OCI-M1 (cell line): ENCODE measurements around the gene KIAA1671.
A peak's percentile ranks its signal among the peaks of the same experiment; 100 is the strongest.
"Not testable (repeated sequence)": the region's sequence is repeated elsewhere in the genome, so short reads cannot be mapped to it uniquely, and the experiment has no call there.

ENCODE experiments used
- DNase-seq: peaks from one replicate; lab custom pipeline; 2025; lab: John Stamatoyannopoulos, UW

KIAA1671 gene

DNA sequence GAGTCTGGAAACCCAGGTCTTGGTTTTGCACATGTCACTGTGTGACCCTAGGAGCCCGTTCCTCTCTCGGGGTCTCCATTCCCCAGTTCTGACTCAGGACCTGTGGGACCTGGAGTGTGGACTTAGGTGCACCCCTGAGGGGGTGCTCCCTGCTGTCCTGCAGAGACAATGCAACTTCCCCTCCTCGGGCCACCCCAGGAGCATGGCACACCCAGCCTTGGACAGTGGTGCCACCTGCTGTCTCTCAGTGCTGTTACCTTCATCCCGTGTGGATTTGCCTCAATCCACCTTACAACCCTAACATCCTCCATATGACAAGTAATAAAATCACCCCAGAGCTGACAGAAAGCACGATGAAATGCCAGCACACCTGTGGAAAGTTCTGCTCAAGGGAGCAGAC, 219.6 kb downstream of the KIAA1671 start:
- DNase-seq = peak; percentile 63

DNA sequence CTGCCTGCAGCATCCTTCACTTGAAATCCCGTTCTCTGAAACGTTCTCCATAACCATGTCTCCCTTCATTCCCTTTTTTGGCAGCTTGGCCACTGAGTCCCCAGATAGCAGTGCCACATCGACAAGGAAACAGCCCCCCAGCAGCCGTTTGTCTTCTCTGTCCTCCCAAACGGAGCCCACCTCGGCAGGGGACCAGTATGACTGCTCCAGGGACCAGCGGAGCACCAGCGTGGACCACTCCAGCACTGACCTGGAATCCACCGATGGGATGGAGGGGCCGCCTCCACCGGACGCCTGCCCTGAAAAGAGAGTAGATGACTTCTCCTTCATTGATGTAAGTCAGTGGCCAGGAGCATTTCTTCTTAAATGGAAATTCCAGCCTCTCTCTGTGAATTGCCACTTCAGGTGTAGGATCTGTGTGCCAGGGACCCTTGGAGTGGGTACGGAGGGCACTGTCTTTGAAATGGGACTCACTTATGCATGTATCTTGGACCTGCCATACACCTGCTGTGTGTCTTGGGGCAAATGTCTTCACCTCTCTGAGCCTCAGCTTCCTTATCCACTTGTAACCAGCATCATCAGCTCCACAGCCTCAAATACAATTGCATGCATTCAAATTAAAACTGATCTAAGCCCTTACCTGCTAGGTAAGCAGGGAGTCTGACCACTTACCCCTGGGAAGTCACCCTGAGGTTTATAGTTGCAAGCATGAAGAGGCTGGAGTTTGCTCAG, 221.8 kb downstream of the KIAA1671 start:
- no peak for DNase-seq

DNA sequence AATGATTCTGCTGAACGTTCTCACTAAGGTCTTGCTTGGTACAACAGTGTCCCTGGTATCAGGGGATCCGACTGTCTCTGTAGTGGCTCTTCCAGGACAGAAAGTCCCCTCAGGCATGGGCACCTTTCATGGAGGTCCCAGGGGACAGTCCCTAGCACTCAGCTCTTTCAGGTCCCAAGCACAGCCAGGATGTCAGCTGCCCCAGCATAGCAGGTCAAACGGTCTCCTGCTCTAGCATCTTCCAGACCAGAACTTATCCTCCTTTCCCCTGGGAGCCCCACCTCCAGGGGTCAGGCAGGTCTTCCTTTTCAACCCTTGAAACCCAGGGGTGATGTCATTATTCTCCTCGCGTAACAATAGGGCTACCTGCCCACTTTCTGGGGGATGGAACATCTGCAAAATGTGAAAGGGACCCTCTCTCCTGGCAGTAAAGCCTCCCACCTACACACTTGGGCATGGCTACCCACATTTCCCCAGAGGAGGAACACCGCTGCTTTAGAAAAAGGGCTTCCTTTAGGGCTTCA, 222.4 kb downstream of the KIAA1671 start:
- no peak for DNase-seq

DNA sequence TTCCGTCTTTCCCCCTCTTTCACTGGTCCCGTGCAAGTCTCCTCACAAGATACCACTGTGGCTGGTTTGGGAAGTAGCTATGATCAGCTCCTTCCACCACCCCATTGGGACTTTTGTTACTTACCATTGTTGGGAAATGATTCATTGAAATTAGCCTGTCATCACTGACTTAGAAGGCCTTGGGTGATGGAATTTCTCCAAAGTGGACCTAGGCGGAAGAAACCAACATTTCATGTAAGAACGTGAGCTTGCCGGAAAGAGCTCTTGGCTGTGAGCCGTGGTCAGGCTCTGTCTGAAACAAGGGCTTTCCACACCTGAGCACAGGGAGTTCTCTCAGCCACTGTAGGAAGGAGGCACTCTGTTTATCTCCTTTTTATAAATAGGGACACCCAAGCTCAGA, 223.7 kb downstream of the KIAA1671 start:
- DNase-seq = no peak

DNA sequence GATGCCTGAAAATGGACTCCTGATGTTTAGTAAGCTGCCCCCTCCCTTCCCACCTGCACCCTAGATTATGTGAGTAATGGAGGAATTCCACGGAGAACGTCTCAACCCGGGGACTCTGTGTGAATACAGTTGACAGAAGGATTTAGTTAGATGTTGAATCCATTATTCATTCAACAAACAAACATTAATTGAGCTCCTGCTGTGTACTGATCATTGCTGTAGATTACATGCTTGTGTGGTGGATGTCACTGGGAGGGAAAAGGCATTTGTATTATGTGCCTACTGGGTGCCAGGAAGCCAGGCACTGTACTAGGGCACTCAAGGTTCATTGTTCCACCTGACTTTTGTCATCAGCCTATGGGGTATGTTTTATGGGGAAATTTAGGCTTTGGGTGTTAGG, 224.3 kb downstream of the KIAA1671 start:
- no peak for DNase-seq

DNA sequence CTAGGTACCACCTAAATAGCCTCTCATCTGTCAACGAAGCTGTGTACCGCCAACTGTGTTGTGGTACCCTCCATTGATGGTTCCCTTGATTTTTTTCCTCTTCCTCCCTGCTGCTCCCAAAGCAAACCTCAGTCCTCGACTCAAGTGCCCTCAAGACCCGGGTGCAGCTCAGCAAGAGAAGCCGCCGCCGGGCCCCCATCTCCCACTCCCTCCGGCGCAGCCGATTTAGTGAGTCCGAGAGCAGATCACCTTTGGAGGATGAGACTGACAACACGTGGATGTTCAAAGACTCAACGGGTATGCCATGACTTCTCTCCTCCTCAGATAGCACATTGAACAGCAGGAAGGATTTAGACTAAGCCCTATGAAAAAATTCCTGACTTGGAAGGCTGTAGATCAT, 224.7 kb downstream of the KIAA1671 start:
- no peak for DNase-seq

DNA sequence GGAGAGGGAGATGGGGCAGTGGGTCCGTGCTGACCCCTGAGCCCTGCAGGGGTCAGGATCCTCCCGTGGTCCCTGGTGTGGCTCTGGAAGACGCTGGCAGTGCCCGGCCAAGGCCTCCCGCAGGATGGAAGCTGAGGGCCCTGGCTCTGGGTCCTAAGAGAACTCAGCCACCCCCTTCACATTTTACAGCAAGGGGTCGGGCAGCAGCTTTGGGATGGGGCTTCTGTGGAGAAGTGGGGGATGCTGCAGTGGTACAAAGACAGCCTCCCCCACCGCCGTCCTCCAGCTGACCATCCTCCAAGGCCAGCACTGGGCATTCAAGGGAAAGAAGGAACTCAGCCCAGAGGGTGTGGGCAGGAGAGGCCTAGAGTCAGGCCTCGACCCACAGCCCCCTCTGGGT, 225.4 kb downstream of the KIAA1671 start:
- no peak for DNase-seq

DNA sequence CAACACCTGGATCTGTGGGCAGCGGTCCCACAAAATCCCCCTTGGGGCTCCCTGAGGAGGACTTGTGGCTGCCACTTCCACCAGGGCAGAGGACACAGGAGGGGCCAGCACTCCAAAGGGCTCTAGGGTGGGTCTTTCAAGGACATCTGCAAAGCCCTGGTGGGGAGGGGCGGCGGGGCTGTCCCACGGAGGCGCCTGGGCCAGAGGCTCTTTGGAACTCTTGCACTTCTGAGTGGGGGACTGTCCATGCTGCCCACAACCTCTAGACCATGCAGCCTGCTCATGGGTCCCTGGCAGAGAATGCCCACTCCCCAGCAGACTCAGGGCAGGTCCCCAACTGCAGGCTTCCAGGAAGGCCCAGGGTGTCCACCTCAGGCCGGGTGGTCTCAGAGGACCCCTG, 225.8 kb downstream of the KIAA1671 start:
- DNase-seq = not testable (repeated sequence)

DNA sequence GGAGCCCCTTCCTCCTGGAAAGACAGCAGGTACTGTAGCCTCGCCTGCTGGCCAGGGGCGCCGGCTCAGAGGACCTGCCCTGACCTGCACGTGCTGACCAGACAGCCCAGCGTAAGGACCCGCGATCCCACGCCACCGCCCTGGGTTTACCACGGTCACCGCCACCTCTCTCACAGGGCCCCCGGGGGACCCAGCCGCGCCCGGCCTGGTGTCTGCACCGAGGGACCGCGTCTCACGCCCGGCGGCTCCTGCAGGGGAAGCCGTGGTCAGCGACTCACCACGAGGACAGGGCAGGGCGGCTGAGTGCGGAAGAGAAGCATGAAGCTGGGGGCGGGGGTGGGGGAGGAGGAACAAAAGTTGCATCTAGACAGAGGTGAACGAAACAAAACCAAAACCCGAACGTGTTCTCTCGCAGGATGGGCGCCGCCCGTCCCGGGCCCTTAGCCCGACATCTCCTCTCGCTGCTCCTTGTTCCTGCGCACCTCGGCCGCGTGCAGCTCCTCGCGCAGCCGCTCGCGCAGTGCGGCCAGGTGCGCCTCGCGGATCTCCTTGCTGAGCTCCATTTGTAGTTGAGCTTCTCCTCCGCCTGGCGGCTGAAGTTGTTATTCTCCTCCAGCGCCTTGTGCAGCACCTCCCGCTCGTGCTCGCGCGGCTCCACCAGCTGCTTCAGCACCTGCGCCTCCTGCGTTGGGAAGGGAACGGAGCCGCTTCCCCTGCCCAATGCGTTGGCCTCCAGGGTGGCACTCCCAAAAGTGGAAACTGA, 226.5 kb downstream of the KIAA1671 start:
- DNase-seq = not testable (repeated sequence)

DNA sequence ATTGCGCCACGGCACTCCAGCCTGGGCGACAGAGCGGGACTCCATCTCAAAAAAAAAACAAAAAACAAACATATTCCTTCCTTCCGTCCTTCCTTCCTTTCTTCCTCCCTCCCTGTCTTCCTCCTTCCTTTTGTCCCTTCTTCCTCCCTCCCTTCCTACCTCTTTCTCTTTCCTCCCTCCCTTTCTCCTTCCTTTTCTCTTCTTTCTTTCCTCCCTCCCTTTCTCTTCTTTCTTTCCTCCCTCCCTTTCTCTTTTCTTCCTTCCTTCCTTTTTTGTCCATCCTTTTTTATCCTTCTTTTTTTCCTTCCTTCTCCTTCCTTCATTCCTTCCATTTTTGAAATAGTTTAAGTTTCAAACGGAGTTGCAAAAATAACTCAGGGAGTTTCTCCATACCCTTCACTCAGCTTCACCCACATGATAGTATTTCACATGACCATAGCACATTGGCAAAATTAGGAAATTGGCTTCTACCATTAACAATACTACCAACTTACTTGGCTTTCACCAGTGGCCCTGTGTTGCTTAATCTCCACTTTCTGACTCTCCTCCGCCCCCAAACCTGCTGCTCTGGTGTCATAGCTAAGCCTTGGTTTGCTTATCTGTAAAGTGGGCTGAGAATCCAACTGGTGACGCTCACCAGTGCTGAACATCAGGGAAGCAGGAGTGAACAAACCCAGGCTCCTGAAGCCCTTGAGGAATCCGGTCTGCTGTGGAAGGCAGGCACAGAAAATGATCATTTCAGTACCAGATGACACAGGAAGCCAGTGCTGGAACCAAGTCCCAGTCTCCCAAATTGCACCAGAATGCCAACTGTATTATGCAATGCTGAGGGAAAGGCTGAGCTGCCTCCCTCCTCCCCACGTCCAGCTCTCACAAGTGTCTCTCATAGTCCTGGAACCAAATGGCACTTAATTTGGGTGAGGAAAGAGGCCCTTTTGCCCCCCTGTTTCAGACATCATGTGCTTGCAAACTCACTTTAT, 229.9 kb downstream of the KIAA1671 start:
- no peak for DNase-seq

DNA sequence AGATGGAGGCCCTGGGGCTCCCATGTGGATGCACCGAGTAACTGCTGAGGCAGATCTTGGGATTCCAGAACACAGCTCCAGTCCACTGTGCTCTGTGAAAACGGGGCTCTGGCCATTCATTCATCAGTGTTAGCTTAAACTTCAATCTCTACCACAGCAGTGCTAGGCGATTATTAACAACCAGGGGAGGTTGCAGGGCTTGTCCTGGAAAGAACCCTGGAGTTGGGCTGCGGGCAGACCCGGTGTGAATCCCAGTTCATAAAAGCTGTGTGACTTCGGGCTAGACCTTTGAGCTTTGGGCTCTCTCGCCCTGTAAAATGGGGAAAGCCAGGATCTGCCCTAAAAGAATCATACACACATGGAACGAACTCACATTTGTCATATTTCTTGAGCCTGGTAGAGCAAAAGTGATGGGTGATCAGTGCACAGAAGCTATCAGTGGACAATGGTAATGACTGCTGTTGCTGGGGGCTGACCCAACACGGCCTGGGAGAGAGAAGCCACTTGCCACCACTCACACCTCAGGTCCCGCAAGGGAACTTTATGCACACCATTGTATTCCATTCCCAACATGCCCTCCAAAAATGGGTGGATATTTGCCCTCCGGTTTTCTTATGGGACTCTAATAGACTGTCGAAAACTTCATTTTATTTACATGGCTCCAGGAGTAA, 231.6 kb downstream of the KIAA1671 start:
- DNase-seq = no peak

DNA sequence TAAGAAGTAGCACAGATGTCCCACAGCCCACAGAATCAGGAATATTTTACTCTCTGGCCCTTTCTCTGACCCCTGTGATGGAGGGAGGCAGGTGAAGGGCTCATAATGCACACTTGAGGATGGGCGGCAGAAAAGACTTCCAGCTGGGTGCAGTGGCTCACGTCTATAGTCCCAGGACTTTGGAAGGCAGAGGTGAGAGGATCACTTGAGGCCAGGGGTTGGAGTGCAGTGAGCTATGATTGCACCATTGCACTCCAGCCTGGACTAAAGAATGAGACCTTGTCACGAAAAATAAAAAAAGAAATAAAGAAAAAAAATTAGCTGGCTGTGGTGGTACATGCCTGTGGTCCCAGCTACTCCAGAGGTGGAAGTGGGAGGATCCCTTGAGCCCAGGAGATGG, 233.6 kb downstream of the KIAA1671 start:
- no peak for DNase-seq

DNA sequence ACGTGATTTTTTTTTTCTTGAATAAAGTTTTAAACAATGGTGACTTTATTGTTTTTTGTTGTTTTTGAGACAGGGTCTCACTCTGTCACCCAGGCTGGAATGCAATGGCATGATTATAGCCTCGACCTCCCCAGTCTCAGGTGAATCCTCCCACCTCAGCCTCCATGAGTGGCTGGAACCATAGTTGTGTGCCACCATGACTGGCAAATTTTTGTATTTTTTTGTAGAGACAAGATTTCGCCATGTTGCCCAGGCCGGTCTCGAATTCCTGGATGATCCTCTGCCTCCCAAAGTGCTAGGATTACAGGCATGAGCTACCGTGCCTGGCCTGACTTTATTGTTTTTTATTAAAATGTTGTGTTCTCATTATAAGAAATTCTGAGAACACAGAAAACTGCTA, 235.0 kb downstream of the KIAA1671 start:
- DNase-seq = no peak

DNA sequence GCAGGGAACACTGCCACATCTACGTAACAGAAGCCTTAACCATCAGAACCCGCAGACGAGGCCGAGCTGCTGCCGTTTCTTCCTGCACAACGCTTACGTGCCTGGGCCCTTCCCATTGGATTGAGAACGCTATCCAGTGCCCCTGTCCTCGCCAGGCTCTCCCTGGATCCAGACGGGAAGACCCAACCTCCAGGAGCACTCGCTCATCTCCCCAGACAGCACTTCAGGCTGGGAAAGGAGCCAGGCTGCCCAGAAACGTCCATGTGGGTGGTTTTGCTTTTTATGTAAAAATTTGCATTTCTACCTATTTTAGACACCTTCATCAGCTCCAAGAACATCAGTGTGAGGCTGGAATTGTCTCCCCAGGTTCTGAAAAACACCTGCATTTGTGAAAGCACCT, 239.9 kb downstream of the KIAA1671 start:
- DNase-seq = no peak

DNA sequence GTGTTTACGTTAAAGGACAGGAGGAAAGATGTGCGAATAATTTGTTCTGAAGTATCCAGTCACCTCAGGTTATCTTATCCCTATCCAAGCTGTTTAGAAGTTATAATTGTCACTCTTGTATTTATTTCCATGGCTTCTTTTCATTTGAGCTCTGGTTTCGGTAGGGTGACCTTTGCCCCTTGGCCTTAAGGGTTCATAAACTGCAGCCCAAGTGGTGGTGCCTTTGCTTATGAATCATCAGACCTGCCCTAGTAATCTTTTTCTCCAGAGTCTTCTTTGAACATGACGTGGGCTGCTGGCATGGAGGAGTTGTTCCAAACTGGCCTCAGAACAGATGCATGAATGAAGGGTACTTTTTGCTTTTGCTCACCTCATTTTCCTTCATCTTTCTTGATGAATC, 240.6 kb downstream of the KIAA1671 start:
- DNase-seq = no peak

DNA sequence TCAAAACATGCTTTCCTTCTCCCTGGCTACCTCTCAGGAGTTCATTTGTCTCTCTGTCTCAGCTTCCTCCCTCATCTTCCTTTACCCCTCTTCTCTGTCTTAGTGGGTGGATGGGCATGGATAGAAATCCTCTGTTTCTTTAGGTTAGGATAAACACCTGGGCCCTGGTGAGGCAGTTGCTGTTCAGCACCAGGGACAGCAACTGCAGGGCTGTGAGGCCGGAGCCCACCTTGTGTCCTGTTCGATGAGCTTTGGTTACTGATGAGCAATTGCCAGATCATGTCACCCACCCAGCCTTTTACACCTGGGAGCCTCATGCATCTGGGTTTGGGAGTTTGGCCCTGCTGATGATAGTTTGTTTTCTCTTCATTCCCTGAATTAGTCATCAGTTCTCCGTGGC, 241.0 kb downstream of the KIAA1671 start:
- no peak for DNase-seq

DNA sequence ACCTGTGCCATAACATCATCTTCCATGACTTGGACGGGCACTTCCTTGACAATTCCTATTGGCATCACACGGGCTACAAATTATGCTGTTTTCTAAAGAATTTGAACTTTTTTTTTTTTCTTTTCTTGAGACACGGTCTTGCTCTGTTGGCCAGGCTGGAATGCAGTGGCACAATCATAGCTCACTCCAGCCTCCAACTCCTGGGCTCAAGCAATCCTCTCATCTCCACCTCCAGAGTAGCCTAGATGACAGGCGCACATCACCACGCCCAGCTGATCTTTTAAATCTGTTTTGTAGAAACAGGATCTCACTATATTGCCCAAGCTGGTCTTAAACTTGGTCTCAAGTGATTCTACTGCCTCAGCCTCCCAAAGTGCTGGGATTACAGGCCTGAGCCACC, 243.8 kb downstream of the KIAA1671 start:
- DNase-seq = no peak

DNA sequence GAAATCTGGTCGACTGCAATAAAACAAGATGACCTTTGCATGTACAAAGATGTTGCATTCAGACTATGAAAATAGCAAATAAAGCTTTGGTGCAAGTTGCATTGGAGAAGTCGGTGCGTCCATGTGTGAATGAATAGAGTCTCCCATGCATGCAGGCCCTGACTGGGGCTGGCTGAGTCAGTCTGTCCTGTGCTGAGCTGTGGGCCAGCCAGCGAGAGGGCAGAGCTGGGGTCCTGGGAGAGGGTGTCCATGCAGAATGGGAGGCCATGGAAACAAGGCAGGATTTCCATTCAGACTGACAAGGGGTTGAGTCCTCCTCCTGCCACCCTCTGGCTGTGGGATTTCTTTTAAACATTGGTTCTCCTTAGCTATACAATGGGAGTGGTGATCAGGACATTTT, 244.8 kb downstream of the KIAA1671 start:
- DNase-seq = no peak

DNA sequence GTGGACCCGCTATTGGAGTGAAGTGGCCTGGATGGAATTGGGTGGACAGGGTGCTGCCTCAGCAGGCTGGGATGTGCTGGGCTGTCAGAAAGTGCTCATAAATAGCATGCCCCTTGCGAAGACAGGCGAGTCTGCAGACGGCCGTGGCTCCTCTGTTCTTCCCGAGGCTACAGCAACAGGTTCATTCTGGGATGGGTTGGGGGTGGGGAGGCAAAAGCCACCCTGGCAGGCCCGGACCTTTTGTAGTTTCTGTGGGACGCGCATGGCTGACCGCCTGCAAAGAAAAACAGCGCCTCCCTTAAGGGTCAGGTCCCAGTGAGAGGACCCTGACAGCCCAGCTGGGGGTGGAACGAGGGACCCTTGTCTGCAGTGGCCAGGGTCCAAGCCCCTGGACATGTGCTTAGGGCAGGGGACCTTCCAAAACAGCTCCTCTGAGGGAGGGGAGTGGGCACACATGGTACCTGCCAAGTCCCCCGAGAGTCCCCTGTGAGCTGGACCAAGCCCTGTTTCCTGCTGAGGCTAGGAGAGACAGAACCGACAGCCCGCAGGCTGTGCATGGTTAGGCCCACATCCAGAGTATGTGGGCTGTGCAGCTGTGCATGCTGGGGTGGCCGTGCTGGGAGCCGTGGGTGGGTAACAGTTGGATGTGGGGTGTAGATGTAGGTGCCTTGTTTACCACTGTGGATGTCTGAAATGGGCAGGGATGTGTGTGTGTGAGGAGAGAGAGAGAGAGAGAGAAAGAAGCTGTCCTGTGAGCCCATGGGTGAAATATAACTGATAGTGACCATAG, 247.4 kb downstream of the KIAA1671 start, which contains the start of gene CRYBB3:
Gene CRYBB3, plus strand, starts transcription at position 128 of the 790 bp plus-strand sequence. CDS start 1,539 bp downstream, outside the sequence.
- no peak for DNase-seq

DNA sequence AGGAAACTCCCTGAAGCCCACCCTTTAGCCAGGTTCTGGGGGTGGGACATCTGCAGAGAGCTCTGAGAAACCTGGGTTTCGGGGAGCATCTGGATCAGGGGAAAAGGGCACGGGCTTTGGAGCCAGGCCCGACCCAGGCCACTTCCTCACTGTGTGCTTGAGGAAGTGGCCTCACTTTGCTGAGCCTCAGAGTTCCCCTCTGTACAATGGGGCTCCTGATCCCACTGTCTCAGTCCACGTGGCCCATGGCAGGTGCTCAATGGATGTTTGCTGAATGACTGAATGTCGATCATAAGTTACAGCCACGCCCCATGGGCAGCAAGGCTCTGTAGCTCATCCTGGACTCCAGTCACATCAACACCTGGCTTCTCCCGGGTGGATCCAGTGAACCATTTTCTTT, 248.5 kb downstream of the KIAA1671 start:
- no peak for DNase-seq
